ENCODE results near the gene C5orf58. TPM values are rescaled to one million over a fixed set of nuclear protein-coding genes. Genes with fewer than 3 reads are reported as not detected.
A peak's percentile ranks its signal among the peaks of the same experiment; 100 is the strongest.
"Not testable (repeated sequence)": the region's sequence is repeated elsewhere in the genome, so short reads cannot be mapped to it uniquely, and the experiment has no call there.

Gene C5orf58
- total and polyA plus RNA-seq, 9 of the 15 experiments (the other 6 are each of a cell fraction or from before 2014, with no cell fraction given), result 1.5 to 7.6 (median 5.3) TPM

DNA sequence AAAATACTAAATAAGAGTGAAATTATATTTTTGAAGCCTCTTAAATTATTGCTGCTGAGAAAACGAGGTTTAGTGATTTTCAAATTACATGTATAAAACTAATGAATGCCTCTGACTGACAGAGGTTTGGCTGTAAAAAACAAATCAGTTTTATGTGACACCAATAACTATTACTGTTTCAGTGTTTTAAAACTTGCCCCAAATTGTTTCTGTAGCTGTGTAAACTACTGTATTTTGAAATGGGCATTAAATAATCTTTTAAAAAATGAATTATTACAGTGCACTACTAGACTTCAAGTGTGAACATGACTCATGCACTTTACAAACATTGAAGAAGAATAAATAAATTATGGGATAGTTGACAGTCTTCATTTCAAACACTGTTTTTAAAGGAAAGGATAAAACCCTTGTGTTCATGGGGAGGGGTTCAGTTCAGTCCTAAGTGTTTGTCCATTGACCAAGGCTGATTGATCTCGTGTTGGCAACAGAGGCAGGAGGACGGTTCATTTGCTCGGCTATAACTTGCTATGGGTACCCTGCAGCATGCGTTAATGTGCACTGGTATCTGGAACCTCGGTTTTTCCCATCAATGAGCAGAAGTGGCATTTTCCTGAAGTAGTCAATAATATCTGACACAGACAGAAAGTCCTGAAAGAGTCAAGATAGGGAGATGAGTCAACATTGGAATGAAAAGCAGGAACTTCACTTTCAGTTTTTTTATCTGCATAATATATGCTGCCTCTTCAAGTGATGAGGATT lies 15.6 kb downstream of the C5orf58 start (continued):
- peak; percentile 80 for TF ChIP-seq EP300 (IDR thresholded peaks at IDR 0.05; ENCODE audit: low read length)

DNA sequence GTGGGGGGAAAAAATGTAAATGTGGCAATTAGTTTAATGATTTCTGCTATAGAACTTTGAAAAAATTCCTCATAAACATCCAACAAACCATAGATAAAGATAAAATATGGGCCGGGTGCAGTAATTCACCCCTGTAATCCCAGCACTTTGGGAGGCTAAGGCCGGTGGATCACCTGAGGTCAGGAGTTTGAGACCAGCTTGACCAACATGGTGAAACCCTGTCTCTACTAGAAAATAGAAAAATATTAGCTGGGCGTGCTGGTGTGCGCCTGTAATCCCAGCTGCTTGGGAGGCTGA lies 16.1 kb downstream of the C5orf58 start:
- H4K20me1 ChIP-seq (replicated peaks; ENCODE audit: control insufficient read depth, insufficient read depth, low read length); H3K79me2 ChIP-seq (ENCODE audit: control insufficient read depth, insufficient read depth, low read length); DNase-seq (ENCODE audit: extremely low read depth in 1 of 4, low spot score in 3 of 4); H3K27me3 ChIP-seq (ENCODE audit: control insufficient read depth in 2 of 2, insufficient read depth in 2 of 2, low read length in 2 of 2); H3K9me3 ChIP-seq (replicated peaks; ENCODE audit: control insufficient read depth, insufficient read depth, low read depth, low read length); H3K9me1 ChIP-seq (ENCODE audit: control insufficient read depth, insufficient read depth, low read length); H3K36me3 ChIP-seq (ENCODE audit: control insufficient read depth, insufficient read depth, low read length); in situ Hi-C loops (cut with MboI); intact Hi-C loops (cut with micrococcal nuclease); H3K9ac ChIP-seq (ENCODE audit: insufficient read depth in 1 of 2, low read depth in 2 of 2, low read length in 2 of 2); H3K4me3 ChIP-seq; H3K27ac ChIP-seq (ENCODE audit: extremely low read depth, low read depth, low read length); H2AFZ ChIP-seq (ENCODE audit: low read depth, low read length); H3K4me2 ChIP-seq (ENCODE audit: insufficient read depth, low read length); POLR2A ChIA-PET; ATAC-seq; FAIRE-seq; BruUV-seq (replicated peaks); TF ChIP-seq NR4A1 (CRISPR knock-in tag; IDR thresholded peaks at IDR 0.05): not testable (repeated sequence)
- TF ChIP-seq PRDM10 (IDR thresholded peaks at IDR 0.05; ENCODE audit: partially characterized antibody) (peak; percentile 93), NR4A1 (tag; IDR thresholded peaks at IDR 0.05) (0 out of 2 replicates have a peak, but pooled peaks have one; percentile 4)
- CTCF ChIA-PET (ENCODE audit: low intra/inter-chr PET ratio), result interaction anchor here (0.7 kb wide), 1 partner anchor 1978 kb away, joined by 3 read pairs; no protein-coding TSS in a partner anchor
- 13% methylated on average over 4 of the region's 4 CpGs for WGBS (ENCODE audit: insufficient coverage, low coverage, missing lambda C conversion rate)
- peaks cover 0 to 28% of the 10 kb centered on the region in 2 experiments; a peak in 3 of 5 replicates for H3K4me1 ChIP-seq (replicated peaks in 1 of 2; ENCODE audit: control insufficient read depth in 2 of 2, insufficient read depth in 2 of 2, low read length in 2 of 2)
